Activated CD4-positive, alpha-beta T cell treated with anti-CD3 and anti-CD28 coated beads for 48 hours (primary cell): ENCODE measurements around the gene NEK6.

ENCODE experiments used
- DNase-seq: peaks from one replicate; pipeline ENCODE4 v3.0.0-alpha.2; 2020

NEK6 gene

DNA sequence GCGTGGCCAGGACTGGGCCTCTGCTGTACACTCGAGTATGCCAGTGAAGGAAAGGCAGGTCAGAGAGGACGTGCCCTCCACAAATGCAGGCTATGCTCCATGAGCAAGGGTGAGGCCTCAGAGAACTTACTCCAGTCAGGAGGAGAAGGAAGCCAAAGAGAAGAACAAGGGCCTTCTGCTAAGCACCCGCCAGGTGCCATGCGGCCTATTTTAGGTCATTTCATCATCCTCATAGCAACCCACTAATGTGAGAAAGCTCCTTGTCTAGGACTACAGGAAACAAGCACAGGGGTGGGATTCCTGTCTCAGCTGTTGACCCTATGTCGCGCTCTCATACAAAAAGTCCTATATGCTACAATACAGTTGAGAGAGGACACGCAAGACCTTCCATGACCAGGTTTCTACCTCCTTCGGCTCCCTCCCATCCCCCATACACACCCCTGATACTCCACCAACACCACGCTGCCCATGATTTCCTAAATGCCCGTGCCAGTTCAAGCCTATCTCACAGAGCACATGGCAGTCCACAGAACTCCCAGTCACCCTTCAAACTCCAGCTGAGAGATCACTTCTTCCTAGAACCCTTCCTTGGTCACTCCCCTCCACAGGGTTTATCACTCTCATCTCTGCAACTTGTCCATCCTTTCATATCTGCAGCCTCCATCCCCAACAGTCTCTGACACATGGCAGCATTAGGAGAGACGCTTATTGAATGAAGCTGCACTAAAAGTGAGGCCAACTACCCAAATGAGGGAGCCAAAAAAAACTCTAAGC is 130.7 kb downstream of the NEK6 start:
- DNase-seq, result no peak

DNA sequence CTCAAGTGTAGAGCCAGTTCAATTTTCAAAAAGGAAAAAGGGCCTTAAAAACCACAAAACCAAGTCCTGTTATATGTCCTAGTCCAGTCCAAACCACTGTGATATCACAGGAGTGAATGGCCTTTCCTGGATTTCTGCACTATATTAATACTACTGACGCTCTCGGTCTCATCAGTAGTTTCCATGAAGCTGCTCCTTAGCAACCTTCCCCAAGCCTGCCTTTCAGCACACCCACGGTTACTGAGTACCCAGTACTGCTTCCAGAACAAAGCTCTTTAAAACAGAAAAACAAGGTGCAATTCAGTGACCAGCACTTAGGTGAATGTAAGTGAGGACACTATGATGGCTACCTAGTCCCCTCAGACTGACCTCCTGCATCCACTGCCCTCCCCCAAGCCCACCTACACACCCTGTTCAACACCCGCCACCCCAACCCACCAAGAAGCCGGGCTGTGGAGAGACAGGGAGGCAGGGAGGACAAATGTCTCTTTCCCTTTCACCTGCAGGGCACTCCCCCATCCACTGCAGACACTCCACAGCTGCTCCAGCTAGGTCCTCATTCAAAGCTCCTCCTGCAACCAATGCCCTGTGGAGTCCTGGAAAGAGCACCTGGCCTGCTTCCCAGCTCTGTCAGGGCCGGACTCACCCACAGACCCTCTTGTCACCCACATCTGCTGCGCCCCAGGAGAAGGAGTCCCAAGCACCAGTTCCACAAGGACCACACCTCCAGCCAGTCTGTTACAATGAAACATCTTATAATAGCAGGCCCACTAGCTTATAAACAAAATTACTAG is 131.6 kb downstream of the NEK6 start:
- DNase-seq, result no peak

DNA sequence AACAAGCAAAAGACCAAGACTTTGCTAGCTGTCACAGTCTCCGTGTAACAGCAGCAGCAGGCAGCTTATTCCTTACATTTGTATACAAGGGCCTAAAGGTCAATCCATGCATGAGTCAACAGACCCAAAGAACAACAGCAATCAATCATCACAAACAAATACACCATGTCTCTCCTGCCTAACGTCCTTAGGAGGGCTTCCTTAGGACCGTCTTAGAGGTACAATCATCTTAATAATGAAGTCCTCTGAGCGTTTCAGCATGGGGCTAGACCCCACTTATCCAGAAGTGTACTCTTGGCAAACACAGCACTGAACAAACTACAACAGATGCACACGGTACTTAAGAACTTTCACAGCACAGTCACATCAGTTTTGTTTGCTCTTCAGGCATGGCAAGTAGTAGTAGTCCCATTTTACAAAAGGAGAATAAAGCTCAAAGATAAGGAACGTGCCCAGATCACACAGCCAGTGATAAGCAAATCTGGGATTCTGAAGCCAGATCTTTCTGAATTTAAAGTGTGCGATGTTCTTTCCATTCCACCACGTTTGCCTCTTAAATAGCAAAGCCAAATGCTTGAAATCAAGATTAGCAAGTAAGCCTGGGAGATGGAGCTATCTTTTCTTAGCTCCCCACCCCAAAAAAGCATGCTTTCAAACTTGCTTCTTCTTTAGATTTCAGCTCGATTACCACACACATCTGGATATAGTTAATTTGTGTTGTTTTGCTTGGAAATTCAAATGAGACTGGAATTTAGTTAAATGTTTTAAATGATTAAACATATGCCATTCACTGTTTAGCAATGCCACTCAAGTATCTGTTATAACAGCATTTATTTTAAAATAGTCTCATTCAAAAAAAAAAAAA is 133.3 kb downstream of the NEK6 start:
- DNase-seq, result no peak

- DNase-seq, result no peak
Observed at GRCh38 chr9:124392254-124392870, 134.6 kb downstream of the NEK6 start.

DNA sequence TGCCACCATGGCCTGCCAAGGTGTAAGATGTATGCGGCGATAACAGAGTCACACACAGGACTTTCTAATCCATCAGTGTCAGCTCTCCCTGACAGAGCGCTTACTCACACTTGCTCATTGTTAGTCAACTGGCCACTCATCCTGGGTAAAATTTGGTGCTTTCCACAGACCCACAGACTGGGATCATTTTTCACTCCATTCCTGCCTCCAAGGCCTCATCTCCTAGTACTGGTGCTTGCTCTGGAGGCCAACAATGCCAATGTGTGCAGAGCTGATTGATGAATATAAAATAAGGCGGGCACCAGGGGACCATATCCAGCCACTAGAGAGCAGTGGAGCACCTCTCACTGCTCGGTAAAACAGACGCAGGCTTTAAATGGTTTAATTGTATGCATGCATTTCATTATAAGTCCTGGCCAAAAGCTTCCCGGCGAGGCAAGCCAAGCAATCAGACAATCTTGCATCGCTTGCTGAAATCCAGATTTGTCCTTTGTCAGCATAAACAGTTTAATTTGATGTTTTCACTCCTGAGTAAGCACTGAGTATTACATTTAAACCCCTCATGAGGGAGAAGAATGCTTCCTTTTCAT is 135.2 kb downstream of the NEK6 start:
- DNase-seq, result no peak

- DNase-seq, result no peak
Observed at GRCh38 chr9:124394167-124394566, 136.4 kb downstream of the NEK6 start.

- no peak for DNase-seq
Observed at GRCh38 chr9:124394596-124394995, 136.8 kb downstream of the NEK6 start.

DNA sequence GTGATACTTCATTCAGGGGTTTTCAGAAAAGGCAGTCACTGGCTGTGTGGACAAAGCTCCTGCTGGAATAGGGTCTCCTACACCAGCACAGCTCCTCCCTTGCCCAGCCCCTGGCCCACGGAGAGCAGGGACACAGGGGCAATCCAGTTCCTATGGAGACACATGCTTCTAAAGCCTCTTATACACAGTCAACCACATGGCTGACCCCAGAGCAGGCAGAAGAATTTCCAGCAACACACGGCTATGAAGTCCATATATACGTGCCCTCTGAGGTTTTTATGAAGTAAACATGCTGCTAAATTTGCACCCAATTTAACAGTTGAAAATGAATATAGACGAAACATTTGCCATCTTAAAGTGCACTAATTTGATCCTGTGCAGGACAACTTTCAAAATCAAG is 138.1 kb downstream of the NEK6 start:
- no peak for DNase-seq

DNA sequence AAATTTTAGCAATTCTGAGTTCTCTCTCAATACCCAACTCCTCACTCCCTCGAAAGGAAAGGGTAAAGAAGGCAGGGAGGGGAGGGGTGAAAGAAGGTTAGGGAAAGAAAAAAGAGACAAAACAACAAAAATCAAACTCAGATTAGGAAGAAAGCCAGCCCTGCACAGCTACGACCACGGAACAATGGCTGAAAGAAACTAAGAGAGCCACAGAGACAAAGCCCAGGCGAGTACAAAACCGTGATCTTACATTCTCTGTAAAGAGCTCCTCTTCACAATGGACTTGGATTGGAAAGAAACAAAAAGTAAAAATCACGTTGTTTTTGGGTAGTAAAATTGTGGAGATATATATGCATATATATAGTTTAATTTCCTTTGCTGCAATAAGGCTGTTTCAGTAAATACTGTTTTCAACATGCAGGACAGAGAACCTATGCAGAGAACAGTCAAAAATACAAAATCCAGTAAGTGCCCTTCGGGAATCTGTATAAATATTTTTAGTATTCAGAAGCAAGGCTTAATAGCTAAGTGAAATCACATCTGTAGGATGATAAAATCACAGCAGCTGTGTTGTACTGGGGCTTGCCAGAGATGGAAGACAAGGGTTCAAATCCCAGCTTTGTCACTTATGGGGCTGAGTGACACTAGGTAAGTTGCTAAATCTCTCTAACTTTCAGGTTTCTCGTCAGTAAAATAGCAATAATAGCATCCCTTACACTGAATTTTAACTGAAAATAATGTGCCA is 140.6 kb downstream of the NEK6 start:
- no peak for DNase-seq

GRCh38 chr9:124399323-124399967 is 141.7 kb downstream of the NEK6 start:
- DNase-seq, result no peak

DNA sequence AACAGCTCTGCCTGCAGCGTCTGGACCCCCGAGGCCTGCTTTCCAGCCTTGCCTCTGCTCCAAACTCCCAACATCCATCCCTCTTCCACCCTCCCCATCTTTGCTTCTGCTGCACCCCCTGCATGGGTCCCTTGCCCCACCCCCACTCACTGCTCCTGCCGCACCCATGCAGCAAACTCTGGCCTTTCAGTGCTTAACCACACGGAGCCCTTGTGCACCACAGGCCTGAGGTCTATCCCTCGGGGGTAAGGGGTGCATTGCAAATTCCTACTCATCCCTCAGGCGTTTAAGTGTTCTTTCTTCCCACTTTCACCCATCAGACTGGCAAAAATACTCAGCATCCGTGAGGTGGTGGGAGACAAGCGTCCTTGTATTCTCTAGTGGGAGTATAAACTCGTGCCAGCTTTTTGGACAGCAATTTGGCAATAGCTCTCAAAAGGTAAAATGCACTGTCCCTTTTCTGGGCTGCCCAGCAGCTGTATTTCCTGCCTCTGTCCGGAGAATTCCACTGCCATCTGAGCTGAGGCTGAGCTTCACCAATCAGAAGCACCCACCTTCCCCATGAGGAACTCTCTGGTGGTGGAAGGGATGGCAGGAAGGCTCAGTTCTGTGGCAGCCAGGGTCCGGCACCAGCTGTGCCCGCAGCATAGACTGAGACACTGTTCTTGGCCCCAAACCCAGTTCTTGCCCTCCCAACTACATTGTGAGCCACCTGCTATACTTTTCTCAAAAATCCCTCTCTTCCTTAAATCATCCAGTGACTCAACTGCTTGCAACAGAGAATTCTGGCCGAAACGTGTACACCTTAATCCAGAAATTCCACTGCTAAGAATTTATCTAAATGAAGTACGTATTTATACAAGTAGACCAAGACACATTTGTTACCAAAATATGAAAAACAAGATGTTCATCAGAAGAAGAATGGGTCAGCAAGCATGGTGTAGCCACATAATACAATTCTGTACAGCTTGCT is 142.5 kb downstream of the NEK6 start:
- DNase-seq, result no peak
